ENCODE data around the gene C2orf74.
"Not testable (repeated sequence)": the region's sequence is repeated elsewhere in the genome, so short reads cannot be mapped to it uniquely, and the experiment has no call there.

DNA sequence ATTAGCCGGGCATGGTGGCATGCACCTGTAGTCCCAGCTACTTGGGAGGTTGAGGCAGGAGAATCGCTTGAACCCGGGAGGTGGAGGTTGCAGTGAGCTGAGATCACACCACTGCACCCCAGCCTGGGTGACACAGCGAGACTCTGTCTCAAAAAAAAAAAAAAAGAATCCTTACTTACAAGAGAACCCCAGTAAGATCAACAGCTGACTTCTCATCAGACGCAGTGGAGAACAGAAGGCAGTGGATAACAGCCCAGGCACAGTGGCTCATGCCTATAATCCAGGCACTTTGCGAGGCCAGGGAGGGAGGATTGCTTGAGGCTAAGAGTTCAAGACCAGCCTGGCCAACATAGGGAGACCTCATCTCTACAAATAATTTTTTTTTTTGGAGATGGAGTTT is 33.9 kb upstream of the C2orf74 start:
- TF ChIP-seq, protein P1, sequence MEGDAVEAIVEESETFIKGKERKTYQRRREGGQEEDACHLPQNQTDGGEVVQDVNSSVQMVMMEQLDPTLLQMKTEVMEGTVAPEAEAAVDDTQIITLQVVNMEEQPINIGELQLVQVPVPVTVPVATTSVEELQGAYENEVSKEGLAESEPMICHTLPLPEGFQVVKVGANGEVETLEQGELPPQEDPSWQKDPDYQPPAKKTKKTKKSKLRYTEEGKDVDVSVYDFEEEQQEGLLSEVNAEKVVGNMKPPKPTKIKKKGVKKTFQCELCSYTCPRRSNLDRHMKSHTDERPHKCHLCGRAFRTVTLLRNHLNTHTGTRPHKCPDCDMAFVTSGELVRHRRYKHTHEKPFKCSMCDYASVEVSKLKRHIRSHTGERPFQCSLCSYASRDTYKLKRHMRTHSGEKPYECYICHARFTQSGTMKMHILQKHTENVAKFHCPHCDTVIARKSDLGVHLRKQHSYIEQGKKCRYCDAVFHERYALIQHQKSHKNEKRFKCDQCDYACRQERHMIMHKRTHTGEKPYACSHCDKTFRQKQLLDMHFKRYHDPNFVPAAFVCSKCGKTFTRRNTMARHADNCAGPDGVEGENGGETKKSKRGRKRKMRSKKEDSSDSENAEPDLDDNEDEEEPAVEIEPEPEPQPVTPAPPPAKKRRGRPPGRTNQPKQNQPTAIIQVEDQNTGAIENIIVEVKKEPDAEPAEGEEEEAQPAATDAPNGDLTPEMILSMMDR (IDR thresholded peaks at IDR 0.05), result not testable (repeated sequence)
- TF ChIP-seq POLR2A (IDR thresholded peaks at IDR 0.05), result not testable (repeated sequence)

Measured in transverse colon (tissue), 3 donors.